WTC11 (cell line): ENCODE data around the gene RTP3. TPM values are rescaled to one million over a fixed set of nuclear protein-coding genes. Genes with fewer than 3 reads are reported as not detected.

Experiments used
- ATAC-seq: fragments of 200-7000 bp; cut with Tn5 transposase; 2 replicates; pipeline ENCODE4 v1.10.0; 2021; ENCODE audit warnings: mild to moderate bottlenecking, moderate library complexity
- CTCF ChIA-PET: fragments of 300-600 bp; sonication (Branson Sonifier 250); formaldehyde crosslinking; loops from one replicate; lab custom pipeline; 2021; ENCODE audit warnings: antibody characterized with exemption; lab: Charles Lee
- POLR2A ChIA-PET: fragments of 350-600 bp; sonication (Branson Sonifier 250); formaldehyde crosslinking; loops from one replicate; lab custom pipeline; 2021; ENCODE audit warnings: antibody characterized with exemption; lab: Charles Lee
- DNase-seq: peaks from one replicate; pipeline ENCODE4 v3.0.0; 2021; ENCODE audit warnings: low spot score
- H3K27ac Mint-ChIP-seq: 2 replicates; pipeline ENCODE4 v1.8.0; 2021; ENCODE audit warnings: mixed read lengths
- H3K27me3 Mint-ChIP-seq: 2 replicates; pipeline ENCODE4 v1.8.0; 2021; ENCODE audit warnings: low read depth, mild to moderate bottlenecking, moderate library complexity, mixed read lengths
- H3K36me3 Mint-ChIP-seq: 2 replicates; pipeline ENCODE4 v1.8.0; 2021; ENCODE audit warnings: mixed read lengths
- H3K4me1 Mint-ChIP-seq: 2 replicates; pipeline ENCODE4 v1.8.0; 2022; ENCODE audit warnings: mixed read lengths
- H3K4me3 Mint-ChIP-seq: 2 replicates; pipeline ENCODE4 v1.8.0; 2021; ENCODE audit warnings: mild to moderate bottlenecking, moderate library complexity, mixed read lengths
- H3K9me3 Mint-ChIP-seq: 2 replicates; pipeline ENCODE4 v1.8.0; 2021; ENCODE audit warnings: mixed read lengths
- ATF1 ChIP-seq: sonication (generic); formaldehyde crosslinking; IDR thresholded peaks from 2 replicates; pipeline ENCODE4 v1.8.1; 2023; ENCODE audit warnings: mild to moderate bottlenecking, moderate library complexity, missing genetic modification reagents
- CREB1 ChIP-seq: sonication (generic); formaldehyde crosslinking; IDR thresholded peaks from 2 replicates; pipeline ENCODE4 v1.8.0; 2023; ENCODE audit warnings: mild to moderate bottlenecking, missing genetic modification reagents
- GABPB1 ChIP-seq: sonication (generic); formaldehyde crosslinking; IDR thresholded peaks from 2 replicates; pipeline ENCODE4 v1.8.1; 2023; ENCODE audit warnings: mild to moderate bottlenecking, missing genetic modification reagents
- GRHL2 ChIP-seq: fragments of 250-450 bp; sonication (Bioruptor Pico); IDR thresholded peaks from 2 replicates; pipeline ENCODE4 v1.8.0; 2022; ENCODE audit warnings: mild to moderate bottlenecking, moderate library complexity; ENCODE audit not compliant: insufficient replicate concordance, severe bottlenecking
- JUN ChIP-seq: sonication (generic); formaldehyde crosslinking; IDR thresholded peaks from 2 replicates; pipeline ENCODE4 v1.8.0; 2023; ENCODE audit warnings: mild to moderate bottlenecking, missing genetic modification reagents
- NFE2L1 ChIP-seq: sonication (generic); formaldehyde crosslinking; IDR thresholded peaks from 2 replicates; pipeline ENCODE4 v1.8.1; 2023; ENCODE audit warnings: missing genetic modification reagents
- NR3C1 ChIP-seq: sonication (generic); formaldehyde crosslinking; conservative IDR thresholded peaks from 2 replicates; pipeline ENCODE4 v1.8.1; 2023; ENCODE audit warnings: low read depth, mild to moderate bottlenecking, missing genetic modification reagents
- SMAD3 ChIP-seq: sonication (generic); formaldehyde crosslinking; IDR thresholded peaks from 2 replicates; pipeline ENCODE4 v1.8.0; 2022; ENCODE audit warnings: missing genetic modification reagents, mild to moderate bottlenecking, borderline replicate concordance
- SOX15 ChIP-seq: fragments of 250-450 bp; sonication (Bioruptor Pico); IDR thresholded peaks from 2 replicates; pipeline ENCODE4 v1.9.0; 2021; ENCODE audit warnings: mild to moderate bottlenecking
- SP1 ChIP-seq: sonication (generic); formaldehyde crosslinking; conservative IDR thresholded peaks from 2 replicates; pipeline ENCODE4 v1.8.1; 2022; ENCODE audit warnings: missing genetic modification reagents
- ZNF317 ChIP-seq: sonication (generic); formaldehyde crosslinking; IDR thresholded peaks from 2 replicates; pipeline ENCODE4 v1.8.1; 2023; ENCODE audit warnings: low read depth, mild to moderate bottlenecking, moderate library complexity, missing genetic modification reagents, borderline replicate concordance
- total RNA-seq: library from RNA; stranded (reverse); gene quantifications from 3 replicates; pipeline ENCODE4 v1.2.3, GENCODE V29; 2021
- TF ChIP-seq, protein P1 (sequence below): fragments of 250-450 bp; sonication (Bioruptor Pico); IDR thresholded peaks from 2 replicates; pipeline ENCODE4 v1.9.0; 2021; ENCODE audit warnings: mild to moderate bottlenecking
- TF ChIP-seq, protein P2 (sequence below): fragments of 250-450 bp; sonication (Bioruptor Pico); conservative IDR thresholded peaks from 2 replicates; pipeline ENCODE4 v1.9.0; 2021; ENCODE audit warnings: mild to moderate bottlenecking
- TF ChIP-seq, protein P3 (sequence below): sonication (generic); formaldehyde crosslinking; IDR thresholded peaks from 2 replicates; pipeline ENCODE4 v1.8.0; 2022; ENCODE audit warnings: mild to moderate bottlenecking, missing genetic modification reagents
- TF ChIP-seq, protein P4 (sequence below): sonication (generic); formaldehyde crosslinking; IDR thresholded peaks from 2 replicates; pipeline ENCODE4 v1.8.1; 2022; ENCODE audit warnings: mild to moderate bottlenecking, moderate library complexity, missing genetic modification reagents
- TF ChIP-seq, protein P5 (sequence below): sonication (generic); formaldehyde crosslinking; IDR thresholded peaks from 2 replicates; pipeline ENCODE4 v1.8.1; 2022; ENCODE audit warnings: low read depth, mild to moderate bottlenecking, moderate library complexity, missing genetic modification reagents, borderline replicate concordance
- TF ChIP-seq, protein P6 (sequence below): sonication (generic); formaldehyde crosslinking; IDR thresholded peaks from 2 replicates; pipeline ENCODE4 v1.8.1; 2023; ENCODE audit warnings: mild to moderate bottlenecking, missing genetic modification reagents, borderline replicate concordance

RTP3 gene
- total RNA-seq, 1 experiment from 2014 or later, result not detected

DNA sequence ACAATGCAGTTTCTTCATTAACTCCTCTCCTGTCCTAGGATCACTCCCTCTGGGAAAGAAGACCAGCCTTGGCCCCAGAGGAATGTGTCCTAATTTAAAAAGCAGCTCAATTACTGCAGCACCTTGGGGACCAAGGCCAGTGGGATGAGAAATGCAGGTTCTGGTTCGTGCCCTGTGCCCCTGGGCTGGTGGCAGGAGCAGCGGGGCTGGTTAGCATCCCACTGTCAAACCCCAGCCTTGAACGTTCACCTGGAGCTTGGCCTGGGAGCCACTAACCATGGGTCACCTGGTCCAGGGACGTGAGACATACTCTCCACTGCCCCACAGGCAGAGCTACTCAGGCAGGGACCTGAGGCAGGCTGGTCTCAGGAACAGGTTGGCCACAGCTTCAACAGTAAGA lies 8.4 kb upstream of the RTP3 start:
- peaks cover 12% of the 10 kb centered on the region for H3K36me3 Mint-ChIP-seq
- H3K4me3 Mint-ChIP-seq, result no peak overlapping the region
- ATAC-seq (no peak), DNase-seq (no peak)
- TF ChIP-seq, protein P1, sequence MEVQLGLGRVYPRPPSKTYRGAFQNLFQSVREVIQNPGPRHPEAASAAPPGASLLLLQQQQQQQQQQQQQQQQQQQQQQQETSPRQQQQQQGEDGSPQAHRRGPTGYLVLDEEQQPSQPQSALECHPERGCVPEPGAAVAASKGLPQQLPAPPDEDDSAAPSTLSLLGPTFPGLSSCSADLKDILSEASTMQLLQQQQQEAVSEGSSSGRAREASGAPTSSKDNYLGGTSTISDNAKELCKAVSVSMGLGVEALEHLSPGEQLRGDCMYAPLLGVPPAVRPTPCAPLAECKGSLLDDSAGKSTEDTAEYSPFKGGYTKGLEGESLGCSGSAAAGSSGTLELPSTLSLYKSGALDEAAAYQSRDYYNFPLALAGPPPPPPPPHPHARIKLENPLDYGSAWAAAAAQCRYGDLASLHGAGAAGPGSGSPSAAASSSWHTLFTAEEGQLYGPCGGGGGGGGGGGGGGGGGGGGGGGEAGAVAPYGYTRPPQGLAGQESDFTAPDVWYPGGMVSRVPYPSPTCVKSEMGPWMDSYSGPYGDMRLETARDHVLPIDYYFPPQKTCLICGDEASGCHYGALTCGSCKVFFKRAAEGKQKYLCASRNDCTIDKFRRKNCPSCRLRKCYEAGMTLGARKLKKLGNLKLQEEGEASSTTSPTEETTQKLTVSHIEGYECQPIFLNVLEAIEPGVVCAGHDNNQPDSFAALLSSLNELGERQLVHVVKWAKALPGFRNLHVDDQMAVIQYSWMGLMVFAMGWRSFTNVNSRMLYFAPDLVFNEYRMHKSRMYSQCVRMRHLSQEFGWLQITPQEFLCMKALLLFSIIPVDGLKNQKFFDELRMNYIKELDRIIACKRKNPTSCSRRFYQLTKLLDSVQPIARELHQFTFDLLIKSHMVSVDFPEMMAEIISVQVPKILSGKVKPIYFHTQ (CRISPR knock-in tag), result no peak
- TF ChIP-seq SP1 (CRISPR knock-in tag) (no peak), NR3C1 (CRISPR knock-in tag) (no peak), SOX15 (no peak), GABPB1 (CRISPR knock-in tag) (no peak), SMAD3 (CRISPR knock-in tag) (no peak), GRHL2 (CRISPR knock-in tag) (no peak), NFE2L1 (CRISPR knock-in tag) (no peak), ATF1 (no peak), ZNF317 (CRISPR knock-in tag) (no peak), CREB1 (CRISPR knock-in tag) (no peak), JUN (no peak)
- TF ChIP-seq, protein P2, sequence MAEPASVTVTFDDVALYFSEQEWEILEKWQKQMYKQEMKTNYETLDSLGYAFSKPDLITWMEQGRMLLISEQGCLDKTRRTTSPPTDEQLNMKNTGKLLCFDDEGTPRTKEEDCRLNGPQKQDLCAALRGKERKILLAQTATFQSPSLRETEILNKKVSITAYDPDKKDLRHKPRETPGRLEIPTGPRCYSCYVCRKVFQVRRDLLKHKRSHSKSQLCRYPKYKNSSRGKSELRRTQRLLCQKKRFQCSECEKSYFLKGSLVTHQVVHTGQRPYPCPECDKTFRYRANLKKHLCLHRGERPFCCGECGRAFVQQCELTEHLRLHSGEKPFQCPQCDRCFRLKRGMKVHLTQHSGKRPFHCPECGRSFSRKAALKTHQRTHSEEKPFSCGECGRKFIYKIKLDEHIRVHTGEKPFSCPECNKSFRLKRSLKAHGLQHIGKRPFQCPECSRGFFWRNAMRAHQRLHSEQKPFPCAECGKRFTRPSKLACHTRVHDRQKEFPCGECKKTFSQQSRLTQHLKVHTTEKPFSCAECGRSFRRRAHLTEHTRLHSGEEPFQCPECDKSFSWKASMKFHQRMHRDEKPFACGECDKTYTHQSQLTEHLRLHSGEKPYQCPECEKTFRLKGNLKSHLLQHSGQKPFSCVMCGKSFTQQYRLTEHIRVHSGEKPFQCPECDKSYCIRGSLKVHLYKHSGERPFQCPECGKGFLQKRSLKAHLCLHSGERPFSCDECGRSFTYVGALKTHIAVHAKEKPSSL (CRISPR knock-in tag), result no peak
- TF ChIP-seq, protein P3, sequence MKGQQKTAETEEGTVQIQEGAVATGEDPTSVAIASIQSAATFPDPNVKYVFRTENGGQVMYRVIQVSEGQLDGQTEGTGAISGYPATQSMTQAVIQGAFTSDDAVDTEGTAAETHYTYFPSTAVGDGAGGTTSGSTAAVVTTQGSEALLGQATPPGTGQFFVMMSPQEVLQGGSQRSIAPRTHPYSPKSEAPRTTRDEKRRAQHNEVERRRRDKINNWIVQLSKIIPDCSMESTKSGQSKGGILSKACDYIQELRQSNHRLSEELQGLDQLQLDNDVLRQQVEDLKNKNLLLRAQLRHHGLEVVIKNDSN (CRISPR knock-in tag), result no peak
- TF ChIP-seq, protein P4, sequence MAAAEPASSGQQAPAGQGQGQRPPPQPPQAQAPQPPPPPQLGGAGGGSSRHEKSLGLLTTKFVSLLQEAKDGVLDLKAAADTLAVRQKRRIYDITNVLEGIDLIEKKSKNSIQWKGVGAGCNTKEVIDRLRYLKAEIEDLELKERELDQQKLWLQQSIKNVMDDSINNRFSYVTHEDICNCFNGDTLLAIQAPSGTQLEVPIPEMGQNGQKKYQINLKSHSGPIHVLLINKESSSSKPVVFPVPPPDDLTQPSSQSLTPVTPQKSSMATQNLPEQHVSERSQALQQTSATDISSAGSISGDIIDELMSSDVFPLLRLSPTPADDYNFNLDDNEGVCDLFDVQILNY (CRISPR knock-in tag), result no peak
- TF ChIP-seq, protein P5, sequence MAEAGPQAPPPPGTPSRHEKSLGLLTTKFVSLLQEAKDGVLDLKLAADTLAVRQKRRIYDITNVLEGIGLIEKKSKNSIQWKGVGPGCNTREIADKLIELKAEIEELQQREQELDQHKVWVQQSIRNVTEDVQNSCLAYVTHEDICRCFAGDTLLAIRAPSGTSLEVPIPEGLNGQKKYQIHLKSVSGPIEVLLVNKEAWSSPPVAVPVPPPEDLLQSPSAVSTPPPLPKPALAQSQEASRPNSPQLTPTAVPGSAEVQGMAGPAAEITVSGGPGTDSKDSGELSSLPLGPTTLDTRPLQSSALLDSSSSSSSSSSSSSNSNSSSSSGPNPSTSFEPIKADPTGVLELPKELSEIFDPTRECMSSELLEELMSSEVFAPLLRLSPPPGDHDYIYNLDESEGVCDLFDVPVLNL (CRISPR knock-in tag), result no peak
- TF ChIP-seq, protein P6, sequence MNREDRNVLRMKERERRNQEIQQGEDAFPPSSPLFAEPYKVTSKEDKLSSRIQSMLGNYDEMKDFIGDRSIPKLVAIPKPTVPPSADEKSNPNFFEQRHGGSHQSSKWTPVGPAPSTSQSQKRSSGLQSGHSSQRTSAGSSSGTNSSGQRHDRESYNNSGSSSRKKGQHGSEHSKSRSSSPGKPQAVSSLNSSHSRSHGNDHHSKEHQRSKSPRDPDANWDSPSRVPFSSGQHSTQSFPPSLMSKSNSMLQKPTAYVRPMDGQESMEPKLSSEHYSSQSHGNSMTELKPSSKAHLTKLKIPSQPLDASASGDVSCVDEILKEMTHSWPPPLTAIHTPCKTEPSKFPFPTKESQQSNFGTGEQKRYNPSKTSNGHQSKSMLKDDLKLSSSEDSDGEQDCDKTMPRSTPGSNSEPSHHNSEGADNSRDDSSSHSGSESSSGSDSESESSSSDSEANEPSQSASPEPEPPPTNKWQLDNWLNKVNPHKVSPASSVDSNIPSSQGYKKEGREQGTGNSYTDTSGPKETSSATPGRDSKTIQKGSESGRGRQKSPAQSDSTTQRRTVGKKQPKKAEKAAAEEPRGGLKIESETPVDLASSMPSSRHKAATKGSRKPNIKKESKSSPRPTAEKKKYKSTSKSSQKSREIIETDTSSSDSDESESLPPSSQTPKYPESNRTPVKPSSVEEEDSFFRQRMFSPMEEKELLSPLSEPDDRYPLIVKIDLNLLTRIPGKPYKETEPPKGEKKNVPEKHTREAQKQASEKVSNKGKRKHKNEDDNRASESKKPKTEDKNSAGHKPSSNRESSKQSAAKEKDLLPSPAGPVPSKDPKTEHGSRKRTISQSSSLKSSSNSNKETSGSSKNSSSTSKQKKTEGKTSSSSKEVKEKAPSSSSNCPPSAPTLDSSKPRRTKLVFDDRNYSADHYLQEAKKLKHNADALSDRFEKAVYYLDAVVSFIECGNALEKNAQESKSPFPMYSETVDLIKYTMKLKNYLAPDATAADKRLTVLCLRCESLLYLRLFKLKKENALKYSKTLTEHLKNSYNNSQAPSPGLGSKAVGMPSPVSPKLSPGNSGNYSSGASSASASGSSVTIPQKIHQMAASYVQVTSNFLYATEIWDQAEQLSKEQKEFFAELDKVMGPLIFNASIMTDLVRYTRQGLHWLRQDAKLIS (CRISPR knock-in tag), result no peak
- H3K27me3 Mint-ChIP-seq, result peaks cover 12% of the 10 kb centered on the region
- POLR2A ChIA-PET, result interaction anchor here (1.1 to 2.2 kb wide), 6 partner anchors 50 to 141 kb away, joined by 3 to 8 read pairs (median 4); no protein-coding TSS in a partner anchor
- H3K27ac Mint-ChIP-seq, result no peak overlapping the region
- H3K4me1 Mint-ChIP-seq, result peaks cover 28% of the 10 kb centered on the region
- peaks cover 8% of the 10 kb centered on the region for H3K9me3 Mint-ChIP-seq
- CTCF ChIA-PET, result interaction anchor here (1.0 to 4.0 kb wide), 55 partner anchors 8 to 420 kb away, joined by 3 to 99 read pairs (median 6); partner anchors contain the start of genes ALS2CL, LRRC2, LTF and PRSS50
